ENCODE measurements around the gene OR52E5. TPM values are rescaled to one million over a fixed set of nuclear protein-coding genes. Genes with fewer than 3 reads are reported as not detected.

The OR52E5 gene
- total RNA-seq (2022; extraction: Qiagen RNA extraction), result not detected in 5 replicates

GRCh38 chr11:5892908-5893307 is at the start of gene OR52E5:
OR52E5 (plus strand) TSS chr11:5893208; CDS start chr11:5900777, 7,569 bp downstream.

GRCh38 chr11:5857590-5857989 is 35.4 kb upstream of the OR52E5 start, which contains the start of gene OR52E8:
OR52E8 (minus strand) TSS chr11:5857690; CDS start chr11:5857690, 0 bp downstream.

GRCh38 chr11:5880329-5880728 is 12.7 kb upstream of the OR52E5 start, which contains the start of gene OR52E4:
OR52E4 (plus strand) TSS chr11:5880629; CDS start chr11:5884293, 3,664 bp downstream.

GRCh38 chr11:5941951-5942350 is 48.9 kb downstream of the OR52E5 start, which contains the start of gene OR56A3:
OR56A3 (plus strand) TSS chr11:5942251; CDS start chr11:5947347, 5,096 bp downstream.

Other genes starting within 250 kb of the OR52E5 start
- 8.9 to 12.4 TPM (median 9.6 TPM) in 5 replicates for gene TRIM5, start 208.1 kb upstream of the OR52E5 start, total RNA-seq (2022; extraction: Qiagen RNA extraction)
- gene TRIM22, start 203.4 kb upstream of the OR52E5 start, total RNA-seq (2022; extraction: Qiagen RNA extraction), result 0.61 to 1.2 TPM (median 0.67 TPM) in 5 replicates
- not detected in 5 replicates for gene OR56B1, start 156.8 kb upstream of the OR52E5 start, total RNA-seq (2022; extraction: Qiagen RNA extraction)
- not detected in 5 replicates for gene OR52N4, start 139.0 kb upstream of the OR52E5 start, total RNA-seq (2022; extraction: Qiagen RNA extraction)
- not detected in 5 replicates for gene OR52N5, start 109.9 kb upstream of the OR52E5 start, total RNA-seq (2022; extraction: Qiagen RNA extraction)
- not detected in 5 replicates for gene OR52N1, start 101.9 kb upstream of the OR52E5 start, total RNA-seq (2022; extraction: Qiagen RNA extraction)
- gene OR52N2, start 84.3 kb upstream of the OR52E5 start, total RNA-seq (2022; extraction: Qiagen RNA extraction), result not detected in 5 replicates
- not detected in 5 replicates for gene OR52E6, start 51.3 kb upstream of the OR52E5 start, total RNA-seq (2022; extraction: Qiagen RNA extraction)
- not detected in 5 replicates for gene OR52E8, start 35.5 kb upstream of the OR52E5 start, total RNA-seq (2022; extraction: Qiagen RNA extraction)
- not detected in 5 replicates for gene OR52E4, start 12.6 kb upstream of the OR52E5 start, total RNA-seq (2022; extraction: Qiagen RNA extraction)
- gene OR56A3, start 49.0 kb downstream of the OR52E5 start, total RNA-seq (2022; extraction: Qiagen RNA extraction), result not detected in 5 replicates
- not detected in 5 replicates for gene OR56A5, start 75.3 kb downstream of the OR52E5 start, total RNA-seq (2022; extraction: Qiagen RNA extraction)
- gene OR52L1, start 93.8 kb downstream of the OR52E5 start, total RNA-seq (2022; extraction: Qiagen RNA extraction), result not detected in 5 replicates
- not detected in 5 replicates for gene OR56A4, start 113.7 kb downstream of the OR52E5 start, total RNA-seq (2022; extraction: Qiagen RNA extraction)
- gene OR56A1, start 137.6 kb downstream of the OR52E5 start, total RNA-seq (2022; extraction: Qiagen RNA extraction), result not detected in 5 replicates
- not detected in 5 replicates for gene OR56B4, start 214.5 kb downstream of the OR52E5 start, total RNA-seq (2022; extraction: Qiagen RNA extraction)

Measured in A549 treated with Hydrocortisone at 1 μM for 4 hours (cell line).